Activated CD8-positive, alpha-beta memory T cell treated with anti-CD3 and anti-CD28 coated beads for 1 hour (primary cell): Measurements from ENCODE around the gene MACROD1.

Source experiments
- DNase-seq, 2 donors: peaks; one replicate each; pipeline ENCODE4 v3.0.0-alpha.2; 2020; ENCODE audit warnings: low read depth in 1 of 2; ENCODE audit errors: extremely low read depth in 1 of 2

Gene MACROD1

GRCh38 chr11:64078905-64079304 is 87.0 kb downstream of the MACROD1 start:
- no peak for DNase-seq

- no peak for DNase-seq
These were observed 87.6 kb downstream of the MACROD1 start for GRCh38 chr11:64078284-64078683.

GRCh38 chr11:64077607-64078006 is 88.3 kb downstream of the MACROD1 start:
- DNase-seq, result no peak

GRCh38 chr11:64076758-64077157 is 89.2 kb downstream of the MACROD1 start:
- no peak for DNase-seq

- DNase-seq, result no peak
These were observed 91.7 kb downstream of the MACROD1 start for GRCh38 chr11:64074239-64074638.

GRCh38 chr11:64073542-64073941 is 92.4 kb downstream of the MACROD1 start:
- no peak for DNase-seq

GRCh38 chr11:64072871-64073270 is 93.0 kb downstream of the MACROD1 start:
- DNase-seq, result no peak

- no peak for DNase-seq
These were observed 93.5 kb downstream of the MACROD1 start for GRCh38 chr11:64072403-64072802.

- no peak for DNase-seq
These were observed 94.1 kb downstream of the MACROD1 start for GRCh38 chr11:64071849-64072248.

- no peak for DNase-seq
These were observed 95.6 kb downstream of the MACROD1 start for GRCh38 chr11:64070314-64070681.

GRCh38 chr11:64069401-64070313 is 96.3 kb downstream of the MACROD1 start:
- DNase-seq, result no peak

GRCh38 chr11:64068705-64069400 is 97.1 kb downstream of the MACROD1 start:
- DNase-seq, result no peak

GRCh38 chr11:64067230-64067993 is 98.5 kb downstream of the MACROD1 start:
- DNase-seq, result no peak

GRCh38 chr11:64065712-64066111 is 100.2 kb downstream of the MACROD1 start:
- no peak for DNase-seq

GRCh38 chr11:64065141-64065465 is 100.8 kb downstream of the MACROD1 start:
- DNase-seq, result no peak

- no peak for DNase-seq
These were observed 101.4 kb downstream of the MACROD1 start for GRCh38 chr11:64064374-64065140.

GRCh38 chr11:64063777-64064176 is 102.1 kb downstream of the MACROD1 start:
- no peak for DNase-seq

GRCh38 chr11:64062185-64063039 is 103.5 kb downstream of the MACROD1 start:
- no peak for DNase-seq

GRCh38 chr11:64060861-64061444 is 105.0 kb downstream of the MACROD1 start:
- DNase-seq, result peak in 1 of 2 donors; percentile 29
